Stimulated activated CD4-positive, alpha-beta T cell treated with anti-CD3 and anti-CD28 coated beads, Interleukin-1b, Interleukin-23, amount 100 ng/mL, for 48 hours (primary cell): ENCODE measurements around the gene KSR2.

Source experiments
- DNase-seq: peaks from one replicate; pipeline ENCODE4 v3.0.0-alpha.2; 2020

KSR2 gene

GRCh38 chr12:117567644-117568216 is 401.1 kb downstream of the KSR2 start:
- DNase-seq, result no peak

- no peak for DNase-seq
Measured at GRCh38 chr12:117564881-117565280, 403.9 kb downstream of the KSR2 start.

GRCh38 chr12:117563706-117564105 is 405.1 kb downstream of the KSR2 start:
- no peak for DNase-seq

GRCh38 chr12:117563007-117563406 is 405.8 kb downstream of the KSR2 start:
- no peak for DNase-seq

GRCh38 chr12:117561990-117562389 is 406.8 kb downstream of the KSR2 start:
- no peak for DNase-seq

GRCh38 chr12:117559978-117560377 is 408.8 kb downstream of the KSR2 start:
- DNase-seq, result no peak

GRCh38 chr12:117555889-117556288 is 412.9 kb downstream of the KSR2 start:
- no peak for DNase-seq

- no peak for DNase-seq
Measured at GRCh38 chr12:117552971-117553370, 415.8 kb downstream of the KSR2 start.

- no peak for DNase-seq
Measured at GRCh38 chr12:117551665-117552064, 417.1 kb downstream of the KSR2 start.

- no peak for DNase-seq
Measured at GRCh38 chr12:117547209-117547608, 421.6 kb downstream of the KSR2 start.

GRCh38 chr12:117545216-117545615 is 423.6 kb downstream of the KSR2 start:
- no peak for DNase-seq

GRCh38 chr12:117540011-117540410 is 428.8 kb downstream of the KSR2 start:
- no peak for DNase-seq

- DNase-seq, result no peak
Measured at GRCh38 chr12:117538926-117539325, 429.9 kb downstream of the KSR2 start.

- DNase-seq, result no peak
Measured at GRCh38 chr12:117538032-117538690, 430.6 kb downstream of the KSR2 start.

- no peak for DNase-seq
Measured at GRCh38 chr12:117533687-117534086, 435.1 kb downstream of the KSR2 start.

GRCh38 chr12:117530796-117531195 is 438.0 kb downstream of the KSR2 start:
- DNase-seq, result no peak

- DNase-seq, result no peak
Measured at GRCh38 chr12:117528538-117528937, 440.3 kb downstream of the KSR2 start.

- DNase-seq, result no peak
Measured at GRCh38 chr12:117527479-117527855, 441.3 kb downstream of the KSR2 start.

GRCh38 chr12:117526757-117527478 is 441.9 kb downstream of the KSR2 start:
- DNase-seq, result no peak

- DNase-seq, result no peak
Measured at GRCh38 chr12:117525766-117526165, 443.0 kb downstream of the KSR2 start.

GRCh38 chr12:117524806-117525205 is 444.0 kb downstream of the KSR2 start:
- DNase-seq, result no peak

GRCh38 chr12:117523971-117524370 is 444.8 kb downstream of the KSR2 start:
- no peak for DNase-seq

- DNase-seq, result no peak
Measured at GRCh38 chr12:117522559-117522958, 446.2 kb downstream of the KSR2 start.

- DNase-seq, result no peak
Measured at GRCh38 chr12:117521867-117522266, 446.9 kb downstream of the KSR2 start.
